ENCODE data around the gene ANKRD12.
"Not testable (repeated sequence)": the region's sequence is repeated elsewhere in the genome, so short reads cannot be mapped to it uniquely, and the experiment has no call there.

The ANKRD12 gene

GRCh38 chr18:9136315-9137155 is at the start of gene ANKRD12:
Gene ANKRD12 (plus strand): TSS chr18:9136781. CDS start chr18:9182433, 45,652 bp downstream.
- in situ Hi-C loops (cut with MboI; ENCODE audit: low sequenced_read_pairs): no loop called here

GRCh38 chr18:9087144-9087543 is 49.4 kb upstream of the ANKRD12 start:
- in situ Hi-C loops (cut with MboI; ENCODE audit: low sequenced_read_pairs): no loop called here

- in situ Hi-C loops (cut with MboI; ENCODE audit: low sequenced_read_pairs): no loop called here
These were observed 48.3 kb upstream of the ANKRD12 start for GRCh38 chr18:9088252-9088651.

- in situ Hi-C loops (cut with MboI; ENCODE audit: low sequenced_read_pairs): not testable (repeated sequence)
These were observed 47.9 kb upstream of the ANKRD12 start for GRCh38 chr18:9088727-9089126.

GRCh38 chr18:9090578-9090977 is 46.0 kb upstream of the ANKRD12 start:
- in situ Hi-C loops (cut with MboI; ENCODE audit: low sequenced_read_pairs): no loop called here

- in situ Hi-C loops (cut with MboI; ENCODE audit: low sequenced_read_pairs): no loop called here
These were observed 45.5 kb upstream of the ANKRD12 start for GRCh38 chr18:9091066-9091476.

- in situ Hi-C loops (cut with MboI; ENCODE audit: low sequenced_read_pairs): no loop called here
These were observed 43.9 kb upstream of the ANKRD12 start for GRCh38 chr18:9092665-9093064.

GRCh38 chr18:9093109-9093508 is 43.5 kb upstream of the ANKRD12 start:
- in situ Hi-C loops (cut with MboI; ENCODE audit: low sequenced_read_pairs): not testable (repeated sequence)

- in situ Hi-C loops (cut with MboI; ENCODE audit: low sequenced_read_pairs): no loop called here
These were observed 42.0 kb upstream of the ANKRD12 start for GRCh38 chr18:9094307-9095226.

GRCh38 chr18:9095297-9096006 is 41.1 kb upstream of the ANKRD12 start:
- in situ Hi-C loops (cut with MboI; ENCODE audit: low sequenced_read_pairs): no loop called here

- in situ Hi-C loops (cut with MboI; ENCODE audit: low sequenced_read_pairs): no loop called here
These were observed 40.6 kb upstream of the ANKRD12 start for GRCh38 chr18:9096007-9096371.

- in situ Hi-C loops (cut with MboI; ENCODE audit: low sequenced_read_pairs): no loop called here
These were observed 39.9 kb upstream of the ANKRD12 start for GRCh38 chr18:9096685-9097084.

- in situ Hi-C loops (cut with MboI; ENCODE audit: low sequenced_read_pairs): no loop called here
These were observed 39.2 kb upstream of the ANKRD12 start for GRCh38 chr18:9097349-9097748.

- in situ Hi-C loops (cut with MboI; ENCODE audit: low sequenced_read_pairs): no loop called here
These were observed 35.8 kb upstream of the ANKRD12 start for GRCh38 chr18:9100796-9101195.

GRCh38 chr18:9101730-9102507 is 34.7 kb upstream of the ANKRD12 start:
- in situ Hi-C loops (cut with MboI; ENCODE audit: low sequenced_read_pairs): no loop called here

- in situ Hi-C loops (cut with MboI; ENCODE audit: low sequenced_read_pairs): no loop called here
These were observed 33.8 kb upstream of the ANKRD12 start, which contains the start of gene NDUFV2 for GRCh38 chr18:9102508-9103375. Gene NDUFV2 (plus strand): TSS chr18:9102699. CDS start chr18:9102744, 45 bp downstream.

- in situ Hi-C loops (cut with MboI; ENCODE audit: low sequenced_read_pairs): no loop called here
These were observed 33.2 kb upstream of the ANKRD12 start for GRCh38 chr18:9103376-9103873.

GRCh38 chr18:9104244-9104901 is 32.2 kb upstream of the ANKRD12 start:
- in situ Hi-C loops (cut with MboI; ENCODE audit: low sequenced_read_pairs): no loop called here

GRCh38 chr18:9105420-9105819 is 31.2 kb upstream of the ANKRD12 start:
- in situ Hi-C loops (cut with MboI; ENCODE audit: low sequenced_read_pairs): no loop called here

All from HL-60/S4 (cell line).